Measurements from ENCODE around the gene EVL. TPM values are rescaled to one million over a fixed set of nuclear protein-coding genes. Genes with fewer than 3 reads are reported as not detected.
A peak's percentile ranks its signal among the peaks of the same experiment; 100 is the strongest.

The EVL gene
- total RNA-seq, 2 experiments from 2014 or later, result 174 to 180 TPM

DNA sequence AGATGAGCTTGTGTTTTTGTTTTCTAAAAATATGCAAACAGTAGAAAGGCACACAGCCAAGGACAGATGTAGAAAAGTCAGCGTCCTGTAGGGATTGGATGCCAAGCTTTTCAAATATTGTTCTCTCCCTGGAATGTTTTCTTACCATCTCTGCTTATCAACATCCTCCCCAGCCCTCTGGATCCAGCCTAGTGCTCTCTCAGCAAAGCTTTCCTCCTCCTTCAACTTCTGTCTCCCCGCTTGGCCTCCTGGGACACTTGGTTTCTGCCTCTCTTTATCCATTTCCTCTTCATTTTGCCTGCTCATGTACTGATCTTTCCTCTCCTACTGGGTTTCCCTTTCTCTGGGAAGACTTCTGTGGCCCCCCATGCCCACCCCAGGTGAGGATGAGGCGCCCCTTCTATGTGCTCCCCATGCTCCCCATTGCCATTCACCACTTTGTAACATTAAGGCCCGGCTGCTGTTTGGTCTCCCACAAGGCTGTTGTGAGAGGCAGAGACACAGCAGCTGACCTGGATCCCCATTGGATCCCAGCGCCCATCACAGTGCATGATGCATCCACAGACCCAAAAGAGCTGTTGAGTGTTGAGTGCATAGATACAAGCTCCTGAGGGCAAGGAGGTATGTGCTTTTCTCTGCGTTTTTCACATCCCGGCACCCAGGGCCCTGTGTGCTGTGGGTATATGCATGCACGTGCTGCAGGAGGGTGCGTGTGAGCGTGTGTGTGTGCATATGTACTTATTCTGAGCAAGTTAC is 38.2 kb downstream of the EVL start:
- Mint-ChIP-seq H3K4me3 (peak overlapping the region; percentile 67), H3K27me3 (no peaks in the 10 kb centered on the region), H3K27ac (peak overlapping the region; percentile 90), H3K4me1 (ENCODE audit: low read depth) (peaks cover 94% of the 10 kb centered on the region), H3K9me3 (no peaks in the 10 kb centered on the region), H3K36me3 (peaks cover 40% of the 10 kb centered on the region)
- intact Hi-C loops (cut with micrococcal nuclease), result loop anchor here (1.0 kb wide), 2 partner anchors 8 to 35 kb away; no protein-coding TSS in a partner anchor
- POLR2A ChIA-PET, result interaction anchor here (1.5 to 11.3 kb wide), 5 partner anchors 12 to 42 kb away, joined by 5 to 200 read pairs (median 9); partner anchors contain the start of gene EVL
- peak; percentile 74 for DNase-seq
- CTCF ChIA-PET, result interaction anchor here (0.7 to 16.3 kb wide), 8 partner anchors 14 to 133 kb away, joined by 3 to 573 read pairs (median 10); partner anchors contain the start of gene EVL

DNA sequence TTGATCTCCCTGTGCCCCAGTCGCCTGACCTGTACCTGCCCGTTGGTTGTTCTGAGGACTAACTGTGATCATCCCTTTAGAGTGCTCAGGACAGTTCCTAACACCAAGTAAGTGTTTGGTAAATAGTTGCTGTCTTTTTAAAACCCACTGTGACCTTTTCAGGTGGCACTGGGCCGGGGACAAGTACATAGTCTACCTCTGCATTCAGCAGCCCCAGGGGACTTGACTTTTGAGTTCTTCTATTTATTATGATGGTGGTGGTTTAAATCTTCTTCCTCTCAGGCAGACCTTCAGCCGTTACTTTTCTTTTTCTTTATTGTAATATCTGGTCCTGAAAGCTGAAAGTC is 38.8 kb downstream of the EVL start:
- H3K4me1 Mint-ChIP-seq (ENCODE audit: low read depth), result peaks cover 93% of the 10 kb centered on the region
- DNase-seq, result no peak
- peak overlapping the region; percentile 90 for H3K27ac Mint-ChIP-seq
- intact Hi-C loops (cut with micrococcal nuclease), result loop anchor here (1.0 kb wide), 1 partner anchor 36 kb away; no protein-coding TSS in a partner anchor
- H3K4me3 Mint-ChIP-seq, result peak overlapping the region; percentile 67
- ChIA-PET CTCF (interaction anchor here (1.0 to 16.3 kb wide), 12 partner anchors 11 to 122 kb away, joined by 3 to 573 read pairs (median 5); partner anchors contain the start of gene EVL), POLR2A (interaction anchor here (0.8 to 11.3 kb wide), 7 partner anchors 13 to 45 kb away, joined by 3 to 200 read pairs (median 9); partner anchors contain the start of gene EVL)
- H3K36me3 Mint-ChIP-seq, result peaks cover 35% of the 10 kb centered on the region
- H3K27me3 Mint-ChIP-seq, result no peaks in the 10 kb centered on the region
- H3K9me3 Mint-ChIP-seq, result no peaks in the 10 kb centered on the region

DNA sequence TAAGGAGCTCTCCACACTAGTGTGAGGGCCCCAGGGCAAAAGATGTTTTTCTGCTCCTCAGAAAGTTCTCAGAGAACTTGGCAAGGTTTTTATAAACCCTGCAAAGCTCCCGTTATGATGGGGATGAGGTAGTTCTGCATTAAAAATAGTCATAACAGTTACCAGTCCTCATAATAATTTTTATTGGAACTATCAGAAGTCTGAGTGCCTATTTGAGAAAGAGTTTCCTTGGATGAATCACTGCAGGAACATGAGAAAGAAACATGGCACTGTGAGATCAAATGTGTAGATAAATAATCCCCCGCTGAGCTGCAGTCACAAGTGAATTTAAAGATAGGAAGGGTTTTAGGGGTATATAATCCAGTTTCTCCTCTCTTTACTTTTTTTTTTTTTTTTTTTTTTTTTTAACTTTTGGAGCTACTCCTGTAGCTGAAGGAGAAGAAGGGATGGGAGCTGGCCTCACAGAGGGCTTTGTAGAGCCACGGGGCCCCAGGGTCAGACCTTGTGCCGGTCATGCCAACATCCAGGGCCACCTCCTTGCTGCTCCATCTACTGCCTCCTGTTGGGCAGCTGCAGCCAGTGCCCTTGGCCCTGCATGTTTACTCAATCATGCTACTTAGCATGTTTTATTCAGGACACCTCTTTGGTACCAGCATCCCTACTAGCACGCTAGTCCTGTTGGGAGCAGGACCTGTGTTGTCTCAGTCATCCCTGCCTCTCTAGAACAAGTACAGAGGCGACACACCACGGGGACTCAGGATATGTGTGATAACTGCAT is 39.5 kb downstream of the EVL start:
- intact Hi-C loops (cut with micrococcal nuclease), result loop anchor here (1.0 to 5.0 kb wide), 2 partner anchors 36 to 273 kb away; partner anchors contain the start of gene WDR25
- no peaks in the 10 kb centered on the region for H3K9me3 Mint-ChIP-seq
- peak; percentile 46 for DNase-seq
- POLR2A ChIA-PET, result interaction anchor here (0.8 to 11.3 kb wide), 6 partner anchors 14 to 46 kb away, joined by 3 to 200 read pairs (median 9); partner anchors contain the start of gene EVL
- peak overlapping the region; percentile 67 for H3K4me3 Mint-ChIP-seq
- peak overlapping the region; percentile 90 for H3K27ac Mint-ChIP-seq
- H3K36me3 Mint-ChIP-seq, result peaks cover 41% of the 10 kb centered on the region
- CTCF ChIA-PET, result interaction anchor here (1.0 to 16.3 kb wide), 12 partner anchors 9 to 123 kb away, joined by 3 to 573 read pairs (median 5); partner anchors contain the start of gene EVL
- H3K4me1 Mint-ChIP-seq (ENCODE audit: low read depth), result peaks cover 92% of the 10 kb centered on the region
- no peaks in the 10 kb centered on the region for H3K27me3 Mint-ChIP-seq

DNA sequence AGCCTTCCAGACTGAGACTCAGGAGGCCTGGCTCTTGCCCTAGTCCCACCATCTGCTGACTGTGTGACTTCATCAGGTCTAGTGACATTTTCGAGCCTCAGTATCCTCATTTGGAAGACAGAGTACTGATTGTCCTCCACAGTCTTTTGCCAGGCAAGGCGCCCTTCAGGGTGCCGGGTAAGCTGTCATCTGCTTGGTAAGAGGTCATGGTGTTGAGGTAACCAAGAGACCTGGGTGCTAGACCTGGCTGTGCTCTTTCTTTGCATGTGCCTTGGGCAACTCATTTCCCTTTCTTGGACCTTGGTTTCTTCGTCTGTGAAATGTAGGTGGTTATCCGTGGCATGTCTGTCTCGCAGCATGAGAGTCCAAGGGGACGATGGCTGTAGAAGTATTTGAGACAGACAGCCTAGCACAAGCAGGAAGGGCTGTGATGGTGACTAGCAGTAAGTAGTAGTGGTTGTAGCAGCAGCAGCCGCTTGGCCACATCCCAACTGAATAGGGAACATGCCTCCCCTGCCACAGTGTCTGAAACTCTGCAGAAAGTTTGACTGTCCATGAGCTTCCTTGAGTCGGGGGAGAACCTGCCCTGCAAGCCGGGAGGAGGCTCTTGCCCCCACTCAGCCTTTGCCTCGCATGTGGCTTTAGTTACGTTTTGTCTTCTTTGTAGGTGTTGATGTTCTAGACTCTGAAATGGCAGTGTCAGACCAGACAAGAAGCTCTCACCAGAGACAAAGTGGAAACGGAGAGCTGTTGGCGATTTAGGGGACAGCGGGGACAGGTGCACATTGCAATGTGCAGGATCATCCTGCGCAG is 40.3 kb downstream of the EVL start:
- Mint-ChIP-seq H3K4me3 (peak overlapping the region; percentile 53), H3K27ac (peak overlapping the region; percentile 90), H3K4me1 (ENCODE audit: low read depth) (peaks cover 85% of the 10 kb centered on the region), H3K27me3 (no peaks in the 10 kb centered on the region), H3K36me3 (peaks cover 37% of the 10 kb centered on the region), H3K9me3 (no peaks in the 10 kb centered on the region)
- intact Hi-C loops (cut with micrococcal nuclease), result loop anchor here (5.0 kb wide), 1 partner anchor 272 kb away; the partner anchor contains the start of gene WDR25
- DNase-seq, result peak; percentile 44
- ChIA-PET POLR2A (interaction anchor here (1.1 to 11.3 kb wide), 3 partner anchors 16 to 35 kb away, joined by 3 to 200 read pairs (median 53); partner anchors contain the start of gene EVL), CTCF (interaction anchor here (1.0 to 16.3 kb wide), 11 partner anchors 9 to 122 kb away, joined by 3 to 573 read pairs (median 5); partner anchors contain the start of gene EVL)

DNA sequence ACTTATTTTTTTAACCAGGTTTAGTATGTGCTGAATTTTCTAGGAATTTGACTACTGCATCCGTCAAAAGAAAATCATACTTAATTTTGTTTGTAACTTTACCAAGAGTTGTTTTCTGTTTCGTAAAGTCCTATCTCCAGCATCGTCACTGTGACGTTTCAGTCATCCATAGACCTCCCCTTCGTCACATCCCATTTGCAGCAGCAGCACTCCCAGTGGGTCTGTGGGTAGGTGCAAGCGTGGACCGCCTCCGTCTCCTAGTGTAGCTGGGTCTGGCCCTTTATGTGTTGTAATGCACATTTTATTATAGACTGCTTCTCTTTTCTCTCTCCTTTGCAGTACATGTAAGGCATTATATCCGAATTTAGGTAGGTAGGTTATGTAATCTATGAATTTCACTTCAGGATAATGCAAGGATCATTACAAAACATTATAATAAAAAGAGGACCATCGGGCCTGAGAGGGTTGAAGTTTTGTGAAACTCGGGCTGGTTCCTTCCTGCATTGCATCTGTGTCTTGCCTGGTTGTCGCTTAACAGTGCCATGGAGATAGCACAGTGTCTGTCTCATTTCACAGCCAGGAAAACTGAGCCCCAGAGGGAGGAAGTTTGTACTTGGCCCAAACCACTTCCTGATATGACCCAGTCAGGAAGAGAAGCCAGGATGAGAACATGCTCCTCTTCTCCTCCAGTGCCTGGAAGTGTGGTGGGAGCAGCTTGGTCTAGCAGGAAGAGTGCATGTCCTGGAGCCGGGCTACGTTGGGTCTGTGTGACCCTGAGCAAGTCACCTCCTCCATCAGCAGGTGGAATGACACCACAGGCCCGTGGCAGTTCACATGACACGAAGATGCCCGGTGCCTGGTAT is 41.3 kb downstream of the EVL start:
- peak overlapping the region; percentile 53 for H3K4me3 Mint-ChIP-seq
- POLR2A ChIA-PET, result interaction anchor here (1.1 to 11.3 kb wide), 3 partner anchors 17 to 36 kb away, joined by 3 to 200 read pairs (median 53); partner anchors contain the start of gene EVL
- peak; percentile 79 for DNase-seq
- intact Hi-C loops (cut with micrococcal nuclease), result loop anchor here (5.0 kb wide), 1 partner anchor 271 kb away; the partner anchor contains the start of gene WDR25
- H3K9me3 Mint-ChIP-seq, result no peaks in the 10 kb centered on the region
- no peaks in the 10 kb centered on the region for H3K27me3 Mint-ChIP-seq
- peaks cover 35% of the 10 kb centered on the region for H3K36me3 Mint-ChIP-seq
- CTCF ChIA-PET, result interaction anchor here (1.0 to 16.3 kb wide), 10 partner anchors 10 to 123 kb away, joined by 3 to 573 read pairs (median 6); partner anchors contain the start of gene EVL
- peaks cover 79% of the 10 kb centered on the region for H3K4me1 Mint-ChIP-seq (ENCODE audit: low read depth)
- H3K27ac Mint-ChIP-seq, result peak overlapping the region; percentile 90

DNA sequence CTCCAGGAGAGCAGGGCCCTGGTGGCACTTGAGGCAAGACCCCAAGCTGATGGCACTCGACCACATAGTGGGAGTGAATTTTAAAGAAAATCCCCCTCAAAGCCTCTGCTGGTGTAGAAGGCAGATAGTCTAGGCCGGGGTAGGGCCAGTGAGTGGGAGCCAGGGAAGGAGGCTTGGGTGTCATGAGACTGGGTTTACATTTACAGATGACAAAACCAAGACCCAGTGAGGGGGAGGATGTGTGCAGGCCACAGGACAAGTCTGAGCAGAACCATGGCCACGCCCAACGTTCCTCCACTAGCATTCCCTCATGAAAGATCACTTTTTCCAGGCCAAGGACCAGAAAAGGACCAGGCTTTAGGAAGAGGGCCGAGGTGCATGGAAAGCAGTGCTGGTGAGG is 42.0 kb downstream of the EVL start:
- Mint-ChIP-seq H3K36me3 (peaks cover 32% of the 10 kb centered on the region), H3K9me3 (no peaks in the 10 kb centered on the region), H3K4me1 (ENCODE audit: low read depth) (peaks cover 71% of the 10 kb centered on the region), H3K27ac (peak overlapping the region; percentile 90), H3K4me3 (no peak overlapping the region), H3K27me3 (no peaks in the 10 kb centered on the region)
- POLR2A ChIA-PET, result interaction anchor here (0.8 to 11.3 kb wide), 7 partner anchors 12 to 136 kb away, joined by 3 to 200 read pairs (median 4); partner anchors contain the start of gene EVL
- DNase-seq, result peak; percentile 38
- intact Hi-C loops (cut with micrococcal nuclease), result loop anchor here (5.0 kb wide), 1 partner anchor 270 kb away; the partner anchor contains the start of gene WDR25
- CTCF ChIA-PET, result interaction anchor here (0.9 to 16.3 kb wide), 21 partner anchors 11 to 538 kb away, joined by 3 to 573 read pairs (median 6); partner anchors contain the start of gene EVL

DNA sequence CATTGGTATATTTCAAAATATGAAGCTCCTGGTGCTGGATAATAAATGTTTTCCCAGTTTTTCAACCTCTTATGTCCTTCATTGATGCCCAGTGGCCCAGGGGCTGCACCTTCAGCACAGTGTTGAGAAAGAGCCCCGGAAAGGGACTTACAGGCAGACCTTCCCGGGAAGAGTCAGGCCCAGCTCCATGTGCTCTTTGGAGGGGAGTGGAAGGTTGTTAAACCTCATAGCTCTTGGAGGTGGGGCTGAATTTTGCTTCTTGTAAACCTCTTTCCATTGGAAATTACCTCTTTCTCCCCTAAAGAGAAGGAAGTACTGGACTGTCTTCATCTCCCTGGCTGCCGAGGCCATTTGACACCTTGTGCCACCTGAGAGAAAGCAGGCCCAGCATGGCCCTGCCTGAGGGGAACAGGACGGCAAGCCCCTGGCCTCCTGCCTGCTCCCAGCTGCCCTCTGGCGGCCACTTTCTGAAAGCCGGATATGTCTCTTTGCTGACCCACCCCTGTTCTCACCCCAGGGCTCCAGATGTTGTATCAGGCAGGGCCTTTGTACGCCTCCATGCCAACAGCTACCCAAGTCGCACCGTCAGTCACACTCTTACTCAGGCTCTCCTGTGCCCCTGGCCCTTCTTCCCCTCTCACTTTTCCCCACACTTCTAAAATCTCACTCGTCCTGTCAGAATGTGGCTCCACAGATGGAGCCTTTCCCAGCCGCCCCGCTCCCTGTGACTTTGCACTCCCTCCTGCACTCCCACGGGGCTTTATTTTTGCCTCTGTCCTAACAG is 43.0 kb downstream of the EVL start:
- peaks cover 26% of the 10 kb centered on the region for H3K36me3 Mint-ChIP-seq
- H3K4me1 Mint-ChIP-seq (ENCODE audit: low read depth), result peaks cover 62% of the 10 kb centered on the region
- H3K27ac Mint-ChIP-seq, result peak overlapping the region; percentile 90
- ChIA-PET POLR2A (interaction anchor here (0.8 to 11.3 kb wide), 7 partner anchors 13 to 137 kb away, joined by 3 to 200 read pairs (median 4); partner anchors contain the start of gene EVL), CTCF (interaction anchor here (0.6 to 16.3 kb wide), 39 partner anchors 9 to 537 kb away, joined by 3 to 573 read pairs (median 4); partner anchors contain the start of gene EVL)
- peak overlapping the region; percentile 4 for H3K4me3 Mint-ChIP-seq
- H3K27me3 Mint-ChIP-seq, result no peaks in the 10 kb centered on the region
- intact Hi-C loops (cut with micrococcal nuclease), result loop anchor here (1.0 to 5.0 kb wide), 6 partner anchors 32 to 269 kb away; partner anchors contain the start of gene WDR25
- no peaks in the 10 kb centered on the region for H3K9me3 Mint-ChIP-seq
- DNase-seq, result peak; percentile 92

DNA sequence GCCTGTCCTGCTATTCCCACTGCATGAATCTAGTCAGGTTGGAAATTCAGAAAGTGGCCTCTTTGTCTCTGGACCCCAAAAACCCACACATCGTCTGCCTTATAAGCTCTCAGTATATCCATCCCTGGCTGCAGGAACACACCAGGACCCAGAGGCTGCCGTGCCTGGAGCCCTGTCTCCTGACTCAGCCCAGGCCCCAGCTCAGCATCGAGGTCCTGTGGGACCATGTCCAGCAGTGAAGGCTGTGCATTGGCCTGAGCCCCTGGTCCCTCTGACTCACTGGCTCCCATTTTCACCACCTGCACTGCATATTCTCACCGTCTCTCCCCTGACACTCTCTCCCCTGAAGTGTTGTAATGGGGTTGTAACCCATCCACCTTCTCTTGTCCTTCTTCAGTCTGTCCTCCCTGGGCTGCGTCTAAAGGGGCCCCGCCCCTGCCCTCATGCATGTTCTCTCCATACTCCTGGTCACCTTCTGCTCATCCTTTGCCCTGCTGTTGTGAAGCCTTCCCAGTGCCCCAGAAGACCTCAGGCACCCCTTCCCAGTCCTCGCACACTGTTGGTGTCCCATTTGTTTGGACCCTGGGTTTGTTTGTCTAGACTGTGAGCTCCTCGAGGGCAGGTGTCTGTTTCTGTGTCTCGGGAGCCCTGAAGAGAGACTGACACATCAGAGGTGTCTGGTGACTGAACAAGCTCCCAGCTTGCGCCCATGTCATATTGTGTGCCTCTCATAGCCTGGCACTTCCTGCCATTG is 43.8 kb downstream of the EVL start:
- DNase-seq, result no peak
- peaks cover 19% of the 10 kb centered on the region for H3K36me3 Mint-ChIP-seq
- POLR2A ChIA-PET, result interaction anchor here (1.4 to 11.3 kb wide), 4 partner anchors 28 to 47 kb away, joined by 4 to 200 read pairs (median 6); partner anchors contain the start of gene EVL
- H3K4me1 Mint-ChIP-seq (ENCODE audit: low read depth), result peaks cover 55% of the 10 kb centered on the region
- no peaks in the 10 kb centered on the region for H3K9me3 Mint-ChIP-seq
- intact Hi-C loops (cut with micrococcal nuclease), result loop anchor here (1.0 to 5.0 kb wide), 6 partner anchors 33 to 268 kb away; partner anchors contain the start of gene WDR25
- H3K27me3 Mint-ChIP-seq, result no peaks in the 10 kb centered on the region
- H3K27ac Mint-ChIP-seq, result peak overlapping the region; percentile 90
- CTCF ChIA-PET, result interaction anchor here (0.6 to 16.3 kb wide), 30 partner anchors 9 to 536 kb away, joined by 3 to 573 read pairs (median 6); partner anchors contain the start of gene EVL
- H3K4me3 Mint-ChIP-seq, result no peak overlapping the region
